Measurements from ENCODE around the gene TAB2.
"Not testable (repeated sequence)": the region's sequence is repeated elsewhere in the genome, so short reads cannot be mapped to it uniquely, and the experiment has no call there.

Gene TAB2

GRCh38 chr6:149423964-149424440 is 106.5 kb downstream of the TAB2 start:
- no peak for DNase-seq

- DNase-seq = no peak
Observed at GRCh38 chr6:149425224-149425623, 107.7 kb downstream of the TAB2 start.

- no peak for DNase-seq
Observed at GRCh38 chr6:149425754-149426153, 108.2 kb downstream of the TAB2 start.

- DNase-seq = no peak
Observed at GRCh38 chr6:149428606-149429005, 111.1 kb downstream of the TAB2 start.

GRCh38 chr6:149429427-149430360 is 112.2 kb downstream of the TAB2 start:
- DNase-seq = no peak

GRCh38 chr6:149431905-149432775 is 114.6 kb downstream of the TAB2 start:
- DNase-seq = peak; percentile 29

GRCh38 chr6:149433405-149433804 is 115.9 kb downstream of the TAB2 start:
- no peak for DNase-seq

GRCh38 chr6:149433881-149434280 is 116.4 kb downstream of the TAB2 start:
- DNase-seq = no peak

GRCh38 chr6:149435919-149436586 is 118.5 kb downstream of the TAB2 start:
- no peak for DNase-seq

- no peak for DNase-seq
Observed at GRCh38 chr6:149436647-149437046, 119.1 kb downstream of the TAB2 start.

GRCh38 chr6:149437212-149437611 is 119.7 kb downstream of the TAB2 start:
- no peak for DNase-seq

- DNase-seq = no peak
Observed at GRCh38 chr6:149438855-149439254, 121.3 kb downstream of the TAB2 start.

GRCh38 chr6:149439626-149440025 is 122.1 kb downstream of the TAB2 start:
- DNase-seq = no peak

- DNase-seq = no peak
Observed at GRCh38 chr6:149440735-149441671, 123.5 kb downstream of the TAB2 start.

GRCh38 chr6:149441740-149442139 is 124.2 kb downstream of the TAB2 start:
- DNase-seq = no peak

GRCh38 chr6:149443411-149444181 is 126.1 kb downstream of the TAB2 start:
- no peak for DNase-seq

- DNase-seq = not testable (repeated sequence)
Observed at GRCh38 chr6:149444360-149445094, 127.0 kb downstream of the TAB2 start.

- no peak for DNase-seq
Observed at GRCh38 chr6:149445095-149445466, 127.6 kb downstream of the TAB2 start.

- no peak for DNase-seq
Observed at GRCh38 chr6:149445573-149445972, 128.1 kb downstream of the TAB2 start.

- DNase-seq = no peak
Observed at GRCh38 chr6:149446791-149447376, 129.4 kb downstream of the TAB2 start.

Data from NCI-H510A (cell line).